HCT116 (cell line): ENCODE measurements around the gene OR10H5. TPM values are rescaled to one million over a fixed set of nuclear protein-coding genes. Genes with fewer than 3 reads are reported as not detected.

ENCODE experiments used
- ATAC-seq: fragments of 200-7000 bp; cut with Tn5 transposase; 2 replicates; pipeline ENCODE4 v1.9.1; 2020; ENCODE audit warnings: mild to moderate bottlenecking, moderate library complexity
- BruUV-seq: library from RNA; stranded (reverse); fragments of 400-500 nt; replicated peaks from 2 replicates; lab custom pipeline; 2021; lab: Mats Ljungman, UMichigan
- CTCF ChIA-PET: fragments of 300-600 bp; sonication (Branson Sonifier 250); formaldehyde crosslinking; loops from one replicate; lab custom pipeline; 2021; ENCODE audit warnings: antibody characterized with exemption; lab: Charles Lee
- POLR2A ChIA-PET: fragments of 300-600, 350-600 bp; sonication (Branson Sonifier 250); formaldehyde crosslinking; loops from one replicate; lab custom pipeline; 2021; ENCODE audit warnings: antibody characterized with exemption; lab: Charles Lee
- RAD21 ChIA-PET, 2 experiments: fragments of 300-600 bp; sonication (Branson Sonifier 250); formaldehyde crosslinking; loops; one replicate each; lab custom pipeline; 2023; ENCODE audit warnings: low total read pairs in 2 of 2; ENCODE audit not compliant: uncharacterized antibody in 2 of 2, unreplicated experiment in 2 of 2, low non-redundant PET in 1 of 2; lab: Charles Lee
- DNase-seq: peaks from one replicate; pipeline ENCODE4 v3.0.0-alpha.2; 2010; ENCODE audit warnings: low read depth, low spot score
- H2AFZ ChIP-seq: fragments of 200-600 bp; shearing (Covaris generic), sonication (generic); 2 replicates; pipeline ENCODE4 v1.6.1; 2017; ENCODE audit warnings: low read depth, mixed run types, mixed read lengths, antibody characterized with exemption, low read length; ENCODE audit not compliant: poor library complexity, severe bottlenecking
- H3K27ac ChIP-seq: 2 replicates; pipeline ENCODE4 v1.5.1; 2012; ENCODE audit warnings: low read depth, low read length
- H3K27me3 ChIP-seq: fragments of 200-600 bp; sonication (generic); 2 replicates; pipeline ENCODE4 v1.6.1; 2016; ENCODE audit warnings: mixed run types, low read length, mixed read lengths; ENCODE audit not compliant: insufficient read depth
- H3K36me3 ChIP-seq, 2 experiments: fragments of 200-500 bp in 1 of 2; fragments of 200-600 bp in 1 of 2; sonication (Bioruptor generic) in 1 of 2; sonication (generic) in 1 of 2; 2 replicates each; pipeline versions ENCODE4 v1.5.1 to v1.6.1; 2014 to 2016; ENCODE audit warnings: low read length in 2 of 2, inconsistent platforms in 1 of 2, mixed read lengths in 1 of 2, mixed run types in 1 of 2; ENCODE audit not compliant: insufficient read depth in 2 of 2, control insufficient read depth in 1 of 2
- H3K4me1 ChIP-seq, 2 experiments: fragments of 200-600 bp in 1 of 2; sonication (generic) in 1 of 2; 2 replicates each; pipeline versions ENCODE4 v1.5.1 to v1.6.1; 2012 to 2017; ENCODE audit warnings: low read length in 2 of 2, inconsistent platforms in 1 of 2, mild to moderate bottlenecking in 1 of 2, mixed read lengths in 1 of 2, mixed run types in 1 of 2, moderate library complexity in 1 of 2; ENCODE audit not compliant: insufficient read depth in 2 of 2, control insufficient read depth in 1 of 2
- H3K4me2 ChIP-seq: fragments of 200-600 bp; sonication (generic); 2 replicates; pipeline ENCODE4 v1.6.1; 2017; ENCODE audit warnings: mixed run types, low read length, mixed read lengths
- H3K4me3 ChIP-seq, 2 experiments: fragments of 200-600 bp in 1 of 2; sonication (generic) in 1 of 2; replicated peaks in 1 of 2; 2 replicates each; pipeline ENCODE4 v1.5.1; 2011 to 2016; ENCODE audit warnings: low read length in 2 of 2, control low read depth in 1 of 2, low read depth in 1 of 2, mild to moderate bottlenecking in 1 of 2, mixed read lengths in 1 of 2, mixed run types in 1 of 2
- H3K79me2 ChIP-seq: fragments of 200-600 bp; sonication (generic); 2 replicates; pipeline ENCODE4 v1.6.1; 2017; ENCODE audit warnings: mild to moderate bottlenecking, mixed run types, low read length, moderate library complexity, mixed read lengths; ENCODE audit not compliant: insufficient read depth
- H3K9ac ChIP-seq: fragments of 200-600 bp; sonication (generic); 2 replicates; pipeline ENCODE4 v1.6.1; 2016; ENCODE audit warnings: low read length, mixed read lengths
- H3K9me2 ChIP-seq: fragments of 200-600 bp; sonication (generic), shearing (Covaris generic); 2 replicates; pipeline ENCODE4 v1.6.1; 2017; ENCODE audit warnings: mixed run types, mild to moderate bottlenecking, moderate library complexity; ENCODE audit not compliant: insufficient read depth
- H3K9me3 ChIP-seq, 2 experiments: fragments of 200-500 bp in 1 of 2; fragments of 200-600 bp in 1 of 2; sonication (Bioruptor generic) in 1 of 2; sonication (generic) in 1 of 2; 2 replicates each; pipeline ENCODE4 v1.6.1; 2014 to 2017; ENCODE audit warnings: low read length in 2 of 2, mixed read lengths in 2 of 2, inconsistent platforms in 1 of 2, low read depth in 1 of 2, mild to moderate bottlenecking in 1 of 2, mixed run types in 1 of 2, moderate library complexity in 1 of 2; ENCODE audit not compliant: control insufficient read depth in 1 of 2, insufficient read depth in 1 of 2
- H4K20me1 ChIP-seq: fragments of 200-600 bp; sonication (generic), shearing (Covaris generic); 2 replicates; pipeline ENCODE4 v1.6.1; 2017; ENCODE audit warnings: mixed run types, mild to moderate bottlenecking, moderate library complexity; ENCODE audit not compliant: insufficient read depth
- EZH2 ChIP-seq: fragments of 200-600 bp; sonication (generic); IDR thresholded peaks from 2 replicates; pipeline ENCODE4 v1.6.1; 2017; ENCODE audit warnings: antibody characterized with exemption, mixed run types
- EZH2phosphoT487 ChIP-seq: fragments of 200-600 bp; IDR thresholded peaks from 2 replicates; pipeline ENCODE4 v1.6.1; 2018; ENCODE audit warnings: antibody characterized with exemption, borderline replicate concordance
- RAD21 ChIP-seq: IDR thresholded peaks from 2 replicates; pipeline ENCODE4 v1.6.1; 2012; ENCODE audit warnings: low read depth, mild to moderate bottlenecking
- TCF7L2 ChIP-seq: IDR thresholded peaks from 2 replicates; pipeline ENCODE4 v1.7.0; 2011; ENCODE audit warnings: borderline replicate concordance, inconsistent platforms; ENCODE audit not compliant: insufficient read depth, insufficient read length; ENCODE audit errors: extremely low read depth
- YY1 ChIP-seq: IDR thresholded peaks from 2 replicates; pipeline ENCODE4 v1.6.1; 2011; ENCODE audit warnings: low read length, low read depth, moderate library complexity, mild to moderate bottlenecking; ENCODE audit not compliant: insufficient replicate concordance; ENCODE audit errors: extremely low read depth
- ZFX ChIP-seq: fragments of 450-650 bp; IDR thresholded peaks from 2 replicates; pipeline ENCODE4 v1.6.1; 2017
- ZNF274 ChIP-seq: fragments of 200-500 bp; sonication (Bioruptor generic); IDR thresholded peaks from 2 replicates; pipeline ENCODE4 v1.6.1; 2014; ENCODE audit warnings: mild to moderate bottlenecking, low read depth, low read length, inconsistent platforms
- intact Hi-C: fragments of 100-400 bp; cut with micrococcal nuclease; formaldehyde crosslinking; loops from 2 replicates; pipeline ENCODE4 v1.10.0; 2022
- total RNA-seq: library from RNA; stranded (reverse); gene quantifications from one replicate; pipeline ENCODE4 v1.2.1, GENCODE V29; 2021; ENCODE audit not compliant: unreplicated experiment
- TF ChIP-seq, protein P1 (sequence below): IDR thresholded peaks from 2 replicates; pipeline ENCODE4 v1.6.1; 2011; ENCODE audit warnings: mild to moderate bottlenecking, low read length, moderate library complexity; ENCODE audit not compliant: insufficient replicate concordance; ENCODE audit errors: extremely low read depth

OR10H5 gene
- total RNA-seq, 1 experiment from 2014 or later, result not detected

DNA sequence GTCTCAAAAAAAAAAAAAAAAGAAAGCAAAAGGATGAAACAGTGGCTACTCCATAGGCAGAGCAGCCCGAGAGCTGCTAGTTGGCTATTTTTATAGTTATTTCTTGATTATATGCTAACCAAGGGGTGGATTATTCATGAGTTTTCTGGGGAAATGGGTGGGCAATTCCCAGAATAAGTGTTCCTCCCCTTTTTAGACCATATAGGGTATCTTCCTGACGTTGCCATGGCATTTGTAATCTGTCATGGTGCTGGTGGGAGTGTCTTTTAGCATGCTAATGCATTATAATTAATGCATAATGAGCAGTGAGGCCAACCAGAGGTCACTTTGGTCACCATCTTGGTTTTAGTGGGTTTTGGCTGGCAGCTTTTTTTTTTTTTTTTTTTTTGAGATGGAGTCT lies 53.4 kb downstream of the OR10H5 start:
- intact Hi-C loops, result no loop called here
- peaks cover 16 to 59% of the 10 kb centered on the region in 2 experiments for H3K4me1 ChIP-seq
- no peak overlapping the region for H3K27ac ChIP-seq
- no peak overlapping the region for H3K4me3 ChIP-seq
- H3K9ac ChIP-seq, result no peak overlapping the region
- POLR2A ChIA-PET, result no interaction called here
- CTCF ChIA-PET, result interaction anchor here (2.0 kb wide), 1 partner anchor 22 kb away, joined by 7 read pairs; no protein-coding TSS in a partner anchor
- DNase-seq (no peak), ATAC-seq (no peak)
- no peaks in the 10 kb centered on the region for H3K27me3 ChIP-seq
- H2AFZ ChIP-seq, result no peak overlapping the region
- no peak for TF ChIP-seq EZH2phosphoT487
- TF ChIP-seq RAD21, result no peak
- no peak for TF ChIP-seq ZNF274
- TF ChIP-seq EZH2, result no peak
- TF ChIP-seq YY1, result no peak
- TF ChIP-seq, protein P1, sequence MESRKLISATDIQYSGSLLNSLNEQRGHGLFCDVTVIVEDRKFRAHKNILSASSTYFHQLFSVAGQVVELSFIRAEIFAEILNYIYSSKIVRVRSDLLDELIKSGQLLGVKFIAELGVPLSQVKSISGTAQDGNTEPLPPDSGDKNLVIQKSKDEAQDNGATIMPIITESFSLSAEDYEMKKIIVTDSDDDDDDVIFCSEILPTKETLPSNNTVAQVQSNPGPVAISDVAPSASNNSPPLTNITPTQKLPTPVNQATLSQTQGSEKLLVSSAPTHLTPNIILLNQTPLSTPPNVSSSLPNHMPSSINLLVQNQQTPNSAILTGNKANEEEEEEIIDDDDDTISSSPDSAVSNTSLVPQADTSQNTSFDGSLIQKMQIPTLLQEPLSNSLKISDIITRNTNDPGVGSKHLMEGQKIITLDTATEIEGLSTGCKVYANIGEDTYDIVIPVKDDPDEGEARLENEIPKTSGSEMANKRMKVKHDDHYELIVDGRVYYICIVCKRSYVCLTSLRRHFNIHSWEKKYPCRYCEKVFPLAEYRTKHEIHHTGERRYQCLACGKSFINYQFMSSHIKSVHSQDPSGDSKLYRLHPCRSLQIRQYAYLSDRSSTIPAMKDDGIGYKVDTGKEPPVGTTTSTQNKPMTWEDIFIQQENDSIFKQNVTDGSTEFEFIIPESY, result no peak
- TF ChIP-seq ZFX, result no peak
- no peak for TF ChIP-seq TCF7L2
- no TSS peak for BruUV-seq
- no peaks in the 10 kb centered on the region for H3K36me3 ChIP-seq
- no peaks in the 10 kb centered on the region for H3K9me2 ChIP-seq
- no peaks in the 10 kb centered on the region for H3K9me3 ChIP-seq
- RAD21 ChIA-PET, result no interaction called here
- H4K20me1 ChIP-seq, result no peaks in the 10 kb centered on the region
- H3K4me2 ChIP-seq, result no peak overlapping the region
- no peaks in the 10 kb centered on the region for H3K79me2 ChIP-seq
